ENCODE results near the gene RPP40.

The RPP40 gene

DNA sequence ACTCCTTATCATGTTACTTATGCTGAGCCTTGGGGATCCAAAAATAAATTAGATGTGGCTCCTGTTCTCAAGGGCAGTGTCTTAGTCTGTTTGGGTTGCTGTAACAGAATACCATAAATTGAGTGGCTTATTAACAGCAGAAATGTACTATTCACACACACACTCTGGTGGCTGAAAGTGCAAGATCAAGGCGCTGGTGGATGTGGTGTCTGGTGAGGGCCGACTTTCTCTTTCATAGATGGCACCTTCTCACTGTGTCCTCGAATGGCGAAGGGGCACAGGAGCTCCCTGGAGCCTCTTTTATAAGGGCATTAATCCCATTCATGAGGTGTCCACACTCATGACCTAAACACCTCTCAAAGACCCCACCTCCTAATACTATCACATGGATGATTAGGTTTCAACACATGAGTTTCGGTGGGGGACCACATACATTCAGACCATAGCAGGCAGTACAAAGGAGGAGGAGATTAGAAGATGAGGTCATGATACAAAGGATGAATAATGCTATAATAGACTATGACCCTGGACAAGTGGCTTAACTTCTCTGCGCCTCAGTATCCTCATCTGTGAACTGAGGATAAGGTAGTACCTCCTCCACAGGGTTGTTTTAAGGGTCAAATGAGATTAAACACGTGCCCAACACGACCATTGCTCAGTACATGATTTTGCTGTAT, 34.1 kb downstream of the RPP40 start:
- no peak for DNase-seq (ENCODE audit: low read depth in 2 of 2)

- no peak for DNase-seq (ENCODE audit: low read depth in 2 of 2)
Observed at GRCh38 chr6:4967301-4968030, 36.4 kb downstream of the RPP40 start.

DNA sequence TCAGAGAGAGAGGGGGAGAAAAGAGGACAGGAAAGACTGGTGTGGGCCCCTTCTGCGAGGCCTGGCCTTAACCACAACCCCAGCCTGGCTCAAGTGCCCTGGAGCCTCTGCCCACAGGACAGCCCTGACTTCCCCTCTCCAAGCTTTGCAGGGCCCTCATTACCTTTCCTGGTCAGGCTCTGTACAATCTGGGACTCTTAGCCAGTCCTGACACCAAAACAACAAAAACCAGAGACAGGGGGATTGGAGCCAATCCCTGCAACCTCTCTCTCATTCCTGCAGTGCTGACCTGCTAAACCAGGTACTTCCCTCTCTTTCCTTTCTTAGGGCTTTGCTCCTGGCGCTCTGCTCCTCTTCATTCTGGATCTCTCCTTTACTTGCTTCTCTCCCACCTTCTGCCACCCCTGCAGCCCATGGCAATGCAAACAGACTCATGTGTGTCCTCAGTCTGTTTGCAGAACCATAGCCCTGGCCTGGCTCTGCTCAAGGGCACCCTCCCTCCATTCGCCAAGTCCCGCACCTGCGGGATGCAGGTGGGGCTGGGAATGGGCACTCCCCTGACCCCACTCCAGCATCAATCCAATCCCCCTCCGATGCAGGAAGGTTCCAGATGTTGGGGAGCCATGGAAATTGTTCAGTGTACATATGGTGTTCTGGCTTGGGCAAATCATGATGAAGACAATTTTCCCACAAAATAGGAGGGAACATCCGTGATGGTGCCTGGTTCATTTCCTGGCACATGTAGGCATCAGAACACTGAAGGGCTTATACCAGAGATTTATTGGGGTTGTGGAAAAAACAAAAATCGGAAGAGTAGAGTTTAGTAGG, 38.1 kb downstream of the RPP40 start:
- DNase-seq (ENCODE audit: low read depth in 2 of 2): no peak

DNA sequence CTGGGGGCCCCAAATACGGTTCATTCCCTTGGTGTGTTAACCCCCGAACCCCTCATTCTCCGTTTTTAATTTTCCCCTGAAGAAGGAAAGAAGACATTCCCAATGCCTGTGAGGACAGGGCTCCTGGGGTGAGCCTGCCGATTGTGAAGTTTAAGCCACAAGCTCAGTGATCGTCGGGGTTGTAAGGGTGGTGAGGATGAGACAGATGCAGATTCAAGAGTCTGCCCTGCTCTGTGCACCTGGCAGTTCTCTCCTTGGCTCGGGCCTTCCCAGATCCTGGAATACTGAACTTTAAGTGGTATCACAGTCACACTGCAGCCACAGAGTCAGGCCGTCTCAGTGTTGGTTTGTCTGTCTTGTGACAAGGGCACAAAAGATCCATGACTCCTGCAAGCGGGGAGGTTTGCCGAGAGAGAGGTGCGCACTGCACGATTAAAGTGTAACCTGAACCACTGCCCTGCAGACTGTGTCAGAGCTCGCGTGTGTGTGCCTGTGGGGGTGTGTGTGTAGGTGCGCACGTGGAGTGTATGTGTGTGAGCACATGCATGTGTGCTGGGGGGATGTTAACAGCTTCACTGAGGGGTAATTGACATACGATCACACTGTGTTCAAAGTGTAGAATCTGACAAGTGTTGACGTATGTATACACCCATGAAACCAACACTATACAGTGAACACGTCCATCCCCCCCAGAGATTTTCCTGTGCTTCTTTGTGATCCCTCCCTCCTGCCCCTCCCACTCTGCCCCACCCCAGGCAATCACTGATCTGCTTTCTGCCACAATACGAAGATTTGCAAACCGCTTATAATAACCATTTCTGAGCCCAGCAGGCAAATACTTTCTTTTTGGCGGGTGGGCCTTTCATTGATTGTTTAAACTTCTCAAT, 38.9 kb downstream of the RPP40 start:
- DNase-seq (ENCODE audit: low read depth in 2 of 2): no peak

DNA sequence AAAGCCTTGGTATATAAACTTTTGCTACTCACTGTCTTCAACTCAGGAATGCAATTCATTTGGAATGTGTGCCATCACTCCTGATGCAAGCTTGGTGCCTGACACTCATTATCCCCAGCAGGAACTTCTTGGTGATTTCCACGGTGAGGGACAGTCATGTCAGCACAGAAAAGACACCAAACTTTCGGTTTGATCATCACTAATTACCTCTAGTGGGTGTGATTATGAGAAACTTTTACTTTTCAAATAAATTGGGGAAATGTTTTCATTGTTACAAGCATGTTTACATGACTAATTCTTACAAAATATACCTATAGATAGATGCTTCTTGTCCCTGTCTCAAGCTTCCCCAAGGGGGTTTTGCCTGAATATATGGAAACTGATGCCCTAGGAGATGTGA, 40.9 kb downstream of the RPP40 start:
- no peak for DNase-seq (ENCODE audit: low read depth in 2 of 2)

DNA sequence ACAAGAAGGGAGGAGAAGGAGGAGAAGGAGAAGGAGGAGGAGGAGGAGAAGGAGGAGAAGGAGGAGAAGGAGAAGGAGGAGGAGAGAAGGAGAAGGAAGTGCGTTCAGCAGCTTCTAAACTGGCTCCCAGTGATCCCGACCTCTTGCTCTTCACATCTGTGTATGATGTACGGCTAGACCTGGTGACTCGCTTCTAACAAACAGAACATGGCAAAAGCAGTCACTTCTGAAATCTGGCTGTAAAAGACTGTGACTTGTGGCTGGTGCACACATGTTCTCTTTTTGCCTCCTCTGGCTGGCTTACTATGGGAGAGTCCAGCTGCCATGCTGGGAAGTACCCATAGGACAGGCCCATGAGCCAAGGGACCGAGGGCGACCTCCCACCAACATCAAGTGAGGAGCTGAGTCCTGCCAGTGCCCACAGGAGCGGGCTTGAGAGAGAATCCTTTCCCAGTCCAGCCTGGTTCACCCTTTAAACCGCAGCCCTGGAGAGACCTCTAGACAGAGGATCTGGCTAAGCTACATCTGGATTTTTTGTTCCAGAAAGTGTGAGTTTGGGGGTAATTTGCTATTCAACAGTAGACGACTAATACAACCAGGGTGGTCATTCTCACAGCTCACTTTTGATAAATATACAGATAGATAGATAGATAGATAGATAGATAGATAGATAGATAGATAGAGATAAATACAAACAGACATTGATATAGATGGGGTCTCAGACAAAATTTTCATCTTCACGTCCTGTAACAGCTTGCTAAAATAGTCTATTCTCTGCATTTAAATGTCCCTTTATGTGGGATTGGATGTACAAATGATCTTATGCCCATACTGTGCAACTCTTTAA, 42.3 kb downstream of the RPP40 start:
- DNase-seq (ENCODE audit: low read depth in 2 of 2): no peak

GRCh38 chr6:4958624-4959023, 45.2 kb downstream of the RPP40 start:
- no peak for DNase-seq (ENCODE audit: low read depth in 2 of 2)

DNA sequence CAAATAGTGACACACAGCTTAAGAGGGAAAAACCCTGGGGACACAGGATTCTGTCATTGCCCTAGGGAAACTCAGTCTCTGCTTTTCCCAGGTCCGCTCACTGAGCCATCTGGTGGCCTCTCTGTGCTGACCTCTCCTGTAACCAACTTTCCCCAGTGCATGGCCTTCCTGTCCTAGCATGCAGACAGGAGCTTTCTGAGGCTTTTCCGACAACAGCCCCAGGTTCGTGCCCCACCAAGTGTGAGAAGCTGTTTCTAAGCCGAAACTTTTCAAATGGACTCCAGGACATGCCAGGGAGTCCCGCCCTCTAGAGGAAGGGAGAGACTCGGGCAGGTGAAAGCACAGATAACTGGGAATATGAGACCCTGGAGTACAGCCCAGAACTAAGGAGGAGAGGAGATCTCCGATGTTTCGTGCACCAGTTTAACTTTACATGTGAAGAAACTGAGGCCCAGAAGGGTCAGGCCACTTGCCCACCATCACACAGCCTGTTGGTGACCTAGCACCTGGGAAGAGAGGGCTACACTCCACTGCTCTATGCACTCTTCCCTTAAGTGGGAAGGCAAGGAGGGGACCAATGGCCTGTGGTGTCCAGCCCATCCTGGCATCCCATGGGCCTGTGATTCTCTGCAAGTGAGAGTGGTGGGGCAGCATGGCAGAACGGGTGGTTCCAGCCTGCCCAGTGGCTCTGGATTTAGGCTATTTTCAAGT, 46.2 kb downstream of the RPP40 start:
- DNase-seq (ENCODE audit: low read depth in 2 of 2): no peak

DNA sequence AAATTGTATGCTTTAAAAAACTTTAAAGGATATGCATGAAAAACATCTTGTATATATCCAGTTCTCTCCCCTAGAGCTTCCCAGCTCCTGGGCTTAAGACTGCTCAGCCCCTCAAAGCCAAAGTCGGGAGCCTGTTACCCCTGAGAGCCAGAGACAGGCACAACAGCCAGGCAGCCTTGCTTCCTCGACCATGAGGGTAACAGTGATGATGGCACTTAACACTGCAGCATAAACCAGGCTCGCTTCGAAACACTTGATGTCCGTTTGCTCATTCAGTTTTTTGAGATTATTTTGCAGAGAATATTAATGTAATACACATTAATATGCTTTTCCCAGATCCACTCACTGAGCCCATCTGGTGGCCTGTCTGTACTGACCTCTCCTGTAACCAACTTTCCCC, 47.2 kb downstream of the RPP40 start:
- no peak for DNase-seq (ENCODE audit: low read depth in 2 of 2)

DNA sequence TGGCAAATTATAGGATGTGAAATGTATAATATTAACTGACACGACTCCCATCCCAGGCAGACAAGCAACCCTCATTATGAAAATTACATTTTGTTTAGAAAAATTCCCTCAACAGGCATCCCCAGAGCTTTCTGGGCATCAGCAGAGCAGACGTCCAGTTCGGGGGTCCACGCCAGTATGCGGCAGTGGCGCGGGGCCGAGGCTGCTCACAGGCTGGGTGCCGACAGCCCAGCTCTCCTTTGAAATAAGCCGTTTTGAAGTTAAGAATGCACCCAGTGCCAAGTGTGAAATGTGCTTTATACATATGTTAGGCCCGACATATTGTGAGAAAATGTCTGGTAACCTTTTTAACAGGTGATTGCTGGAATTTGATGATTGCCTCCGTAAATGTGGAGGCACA, 50.4 kb downstream of the RPP40 start:
- no peak for DNase-seq (ENCODE audit: low read depth in 2 of 2)

DNA sequence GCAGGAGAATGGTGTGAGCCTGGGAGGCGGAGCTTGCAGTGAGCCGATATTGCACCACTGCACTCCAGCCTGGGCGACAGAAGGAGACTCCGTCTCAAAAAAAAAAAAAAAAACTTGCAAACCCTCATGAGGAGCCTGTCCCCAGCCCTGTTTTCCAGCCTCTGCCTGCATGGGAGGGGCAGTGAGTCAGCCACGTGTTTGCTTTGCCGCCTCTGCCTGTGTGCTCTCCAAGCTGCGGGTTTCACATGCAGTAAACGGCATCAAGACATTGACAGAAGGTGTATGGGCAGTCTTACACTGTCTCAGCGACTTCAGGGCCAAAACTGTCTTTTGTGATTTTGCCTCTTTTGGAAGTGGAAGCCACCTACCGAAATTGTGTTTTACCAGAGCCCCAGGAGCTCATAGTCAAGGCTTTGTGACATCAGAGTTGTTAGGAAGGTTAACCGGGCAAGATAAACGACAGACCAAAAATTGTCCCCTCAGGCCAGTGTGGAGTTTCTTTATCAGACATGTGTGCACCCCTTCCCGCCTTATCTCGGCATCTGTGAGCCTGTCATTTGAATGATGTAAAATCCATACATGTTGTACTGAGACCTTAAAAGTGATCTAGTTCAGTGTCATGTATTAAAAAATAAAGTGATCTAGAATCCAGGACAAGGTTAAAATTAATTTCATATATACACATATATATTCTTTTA, 52.9 kb downstream of the RPP40 start:
- no peak for DNase-seq (ENCODE audit: low read depth in 2 of 2)

DNA sequence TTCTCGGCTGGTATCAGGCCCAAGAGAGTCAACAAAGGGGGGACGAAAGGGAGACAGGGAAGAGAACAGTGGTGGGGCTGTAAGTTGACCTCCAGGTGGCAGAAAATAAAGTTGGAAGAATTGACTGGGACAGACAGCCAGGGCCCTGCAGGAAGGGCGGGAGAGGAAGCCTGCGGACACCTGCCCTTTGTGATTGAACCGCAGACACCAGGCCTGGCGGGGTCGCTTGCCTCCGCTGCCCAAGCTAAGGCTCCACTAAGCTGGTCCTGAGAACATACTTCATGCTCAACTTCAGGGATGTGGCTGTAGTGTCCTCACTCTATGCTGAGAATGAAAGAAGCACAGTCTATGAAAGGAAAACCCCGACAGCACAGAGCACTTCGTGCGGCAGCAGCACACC, 53.8 kb downstream of the RPP40 start:
- DNase-seq (ENCODE audit: low read depth in 2 of 2): no peak

DNA sequence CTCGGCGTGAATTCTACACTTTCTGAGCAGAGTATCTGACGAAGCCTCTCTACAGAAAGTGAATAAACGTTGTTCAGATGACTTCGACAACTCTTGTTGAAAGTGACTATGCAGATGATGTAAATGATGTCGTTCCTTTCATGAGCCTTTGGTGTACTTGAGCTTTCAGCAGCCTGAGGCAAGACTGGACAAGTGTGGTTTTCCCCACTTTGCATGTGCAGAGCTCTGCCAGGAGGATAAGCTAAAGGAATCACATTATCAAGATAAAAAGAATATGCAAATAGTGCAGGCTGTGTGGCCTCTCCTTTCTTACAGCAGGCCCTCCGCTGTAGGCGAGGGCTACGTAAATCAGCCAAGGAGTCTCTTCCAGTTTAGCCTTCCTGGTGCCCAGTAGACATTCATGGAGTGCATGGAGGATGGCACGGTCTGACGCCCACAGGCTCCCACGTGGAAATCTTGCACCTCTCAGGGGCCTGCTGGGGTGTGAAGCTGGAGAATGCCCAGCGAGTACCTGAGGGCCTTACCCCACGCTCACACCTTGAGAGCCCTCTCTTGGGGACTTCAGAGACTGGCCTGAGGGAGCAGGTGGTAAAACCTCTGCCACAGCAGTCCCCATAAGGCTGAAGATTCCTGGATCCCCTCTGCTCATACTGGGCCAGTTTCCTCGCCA, 54.9 kb downstream of the RPP40 start:
- DNase-seq (ENCODE audit: low read depth in 2 of 2): no peak

DNA sequence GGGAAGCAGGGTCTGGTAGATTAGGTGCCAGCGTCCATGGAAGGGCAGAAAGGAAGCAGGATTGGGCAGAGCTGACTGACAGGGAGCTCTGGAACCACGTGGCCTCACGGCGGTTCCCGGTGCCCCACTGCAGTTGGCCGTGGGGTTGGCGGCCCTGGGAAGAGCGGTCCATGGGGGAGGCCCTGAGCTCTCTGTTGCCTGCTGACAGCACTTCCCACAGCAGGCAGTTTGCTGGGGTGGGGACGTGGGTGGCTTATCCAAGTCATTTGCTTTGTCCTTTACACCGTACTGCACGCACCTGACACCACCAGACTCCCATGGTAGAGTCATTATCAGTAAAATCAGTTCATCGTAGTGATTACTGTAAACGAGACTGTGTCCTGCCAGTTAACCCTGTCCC, 56.1 kb downstream of the RPP40 start:
- no peak for DNase-seq (ENCODE audit: low read depth in 2 of 2)

DNA sequence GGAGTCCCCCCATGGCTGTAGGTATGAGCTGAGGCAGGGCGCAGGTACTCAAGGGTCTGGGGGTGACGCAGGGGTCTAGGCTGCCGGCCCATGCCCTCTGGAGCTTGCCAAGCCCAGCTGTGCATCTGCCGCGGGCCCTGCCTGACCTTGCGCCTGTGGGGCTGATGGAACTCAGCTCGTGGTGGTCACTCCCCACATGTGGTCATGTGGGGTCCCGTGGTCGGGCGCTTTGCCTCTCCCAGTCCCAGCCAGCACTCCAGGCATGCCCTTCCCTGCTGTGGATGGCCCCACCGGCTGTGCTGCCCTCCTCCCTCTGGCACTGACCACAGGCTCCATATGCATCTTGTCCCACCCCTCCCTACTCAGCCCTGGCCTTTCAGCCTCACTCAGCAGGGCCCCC, 57.3 kb downstream of the RPP40 start:
- no peak for DNase-seq (ENCODE audit: low read depth in 2 of 2)

All from stimulated activated CD8-positive, alpha-beta memory T cell treated with anti-CD3 and anti-CD28 coated beads, Interleukin-7, amount 100 ng/mL, for 4 hours (primary cell).